IgD-negative memory B cell (primary cell): ENCODE data around the gene CNN1. TPM values are rescaled to one million over a fixed set of nuclear protein-coding genes. Genes with fewer than 3 reads are reported as not detected.

Experiments
- H3K27ac Mint-ChIP-seq, 3 donors: one replicate each; pipeline ENCODE4 v1.8.0; 2020 to 2022; ENCODE audit warnings: mild to moderate bottlenecking in 3 of 3, mixed read lengths in 3 of 3, moderate library complexity in 1 of 3
- H3K27me3 Mint-ChIP-seq: one replicate; pipeline ENCODE4 v1.8.0; 2021; ENCODE audit warnings: mixed read lengths
- H3K36me3 Mint-ChIP-seq: one replicate; pipeline ENCODE4 v1.8.0; 2020; ENCODE audit warnings: mild to moderate bottlenecking, mixed read lengths
- H3K4me1 Mint-ChIP-seq, 3 donors: one replicate each; pipeline ENCODE4 v1.8.0; 2020 to 2022; ENCODE audit warnings: mixed read lengths in 3 of 3, mild to moderate bottlenecking in 1 of 3
- H3K4me3 Mint-ChIP-seq, 4 donors: one replicate each; pipeline ENCODE4 v1.8.0; 2020 to 2022; ENCODE audit warnings: mild to moderate bottlenecking in 4 of 4, mixed read lengths in 4 of 4, moderate library complexity in 3 of 4
- H3K9me3 Mint-ChIP-seq, 3 donors: one replicate each; pipeline ENCODE4 v1.8.0; 2020 to 2021; ENCODE audit warnings: mixed read lengths in 3 of 3, mild to moderate bottlenecking in 1 of 3
- polyA plus RNA-seq: library from polyadenylated mRNA; unstranded; fragments of 300-500 nt; fragmentation: Illumina TruSeq; gene quantifications from one replicate; pipeline ENCODE4 v1.2.3, GENCODE V29; 2021

Gene CNN1
- not detected for polyA plus RNA-seq

DNA sequence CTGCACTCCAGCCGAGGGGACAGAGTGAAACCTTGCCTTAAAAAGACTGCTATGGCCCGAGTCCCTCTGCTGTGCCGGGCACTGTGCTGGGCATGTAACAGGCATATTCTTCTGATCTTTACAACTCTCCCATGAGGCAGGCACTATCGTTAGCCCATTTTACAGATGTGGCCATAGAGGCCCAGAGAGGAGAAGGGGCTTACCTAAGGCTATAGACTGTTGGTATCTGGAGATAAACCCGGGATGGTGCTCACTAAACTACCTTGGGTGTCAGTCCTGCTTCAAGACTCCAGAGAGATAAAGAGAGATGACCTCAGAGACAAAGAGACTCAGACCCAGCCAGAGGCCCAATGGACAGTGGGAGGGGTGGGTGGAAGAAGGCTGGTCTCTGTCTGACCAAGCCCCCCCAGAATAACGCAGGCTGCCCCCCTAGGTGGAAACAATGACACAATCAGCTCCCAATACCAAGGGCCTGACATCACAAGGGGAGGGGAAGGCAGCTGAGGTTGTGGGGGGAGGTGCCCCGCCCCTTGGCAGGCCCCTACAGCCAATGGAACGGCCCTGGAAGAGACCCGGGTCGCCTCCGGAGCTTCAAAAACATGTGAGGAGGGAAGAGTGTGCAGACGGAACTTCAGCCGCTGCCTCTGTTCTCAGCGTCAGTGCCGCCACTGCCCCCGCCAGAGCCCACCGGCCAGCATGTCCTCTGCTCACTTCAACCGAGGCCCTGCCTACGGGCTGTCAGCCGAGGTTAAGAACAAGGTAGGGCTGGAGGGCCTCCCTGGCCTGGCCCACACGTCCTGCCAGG lies at the start of gene CNN1:
TSS of gene CNN1 (plus strand) at position 620 of the 805 bp plus-strand sequence. CDS start at position 697, 77 bp downstream.
- H3K4me1 Mint-ChIP-seq, result peaks cover 13 to 15% (median 14%) of the 10 kb centered on the region in 3 donors
- peak within 1 kb of the TSS in 2 of 4 donors; percentile 31 to 73 for H3K4me3 Mint-ChIP-seq
- H3K27me3 Mint-ChIP-seq, result peaks cover 7% of the 10 kb centered on the region
- no peaks in the 10 kb centered on the region for H3K9me3 Mint-ChIP-seq
- no peaks in the 10 kb centered on the region for H3K36me3 Mint-ChIP-seq
- peak within 1 kb of the TSS in 1 of 3 donors; percentile 58 for H3K27ac Mint-ChIP-seq

DNA sequence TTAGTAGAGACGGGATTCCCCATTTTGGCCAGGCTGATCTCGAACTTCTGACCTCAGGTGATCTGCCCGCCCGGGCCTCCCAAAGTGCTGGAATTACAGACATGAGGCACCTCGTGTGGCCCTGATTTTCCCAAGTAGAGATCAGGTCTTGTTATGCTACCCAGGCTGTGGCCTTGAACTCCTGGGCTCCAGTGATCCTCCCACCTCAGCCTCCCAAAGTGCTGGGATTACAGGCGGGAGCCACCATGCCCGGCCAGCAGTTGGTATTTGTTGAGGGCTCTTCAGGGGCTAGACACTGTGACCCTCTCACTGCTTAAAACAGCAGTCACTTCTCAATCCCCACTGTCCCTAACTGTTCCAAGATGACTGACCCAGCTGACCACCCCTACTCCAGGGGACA lies 49.3 kb upstream of the CNN1 start:
- Mint-ChIP-seq H3K27me3 (no peaks in the 10 kb centered on the region), H3K9me3 (no peaks in the 10 kb centered on the region), H3K4me1 (no peaks in the 10 kb centered on the region), H3K36me3 (peaks cover 7% of the 10 kb centered on the region), H3K4me3 (peak overlapping the region in 1 of 4 donors; percentile 17), H3K27ac (no peak overlapping the region)

DNA sequence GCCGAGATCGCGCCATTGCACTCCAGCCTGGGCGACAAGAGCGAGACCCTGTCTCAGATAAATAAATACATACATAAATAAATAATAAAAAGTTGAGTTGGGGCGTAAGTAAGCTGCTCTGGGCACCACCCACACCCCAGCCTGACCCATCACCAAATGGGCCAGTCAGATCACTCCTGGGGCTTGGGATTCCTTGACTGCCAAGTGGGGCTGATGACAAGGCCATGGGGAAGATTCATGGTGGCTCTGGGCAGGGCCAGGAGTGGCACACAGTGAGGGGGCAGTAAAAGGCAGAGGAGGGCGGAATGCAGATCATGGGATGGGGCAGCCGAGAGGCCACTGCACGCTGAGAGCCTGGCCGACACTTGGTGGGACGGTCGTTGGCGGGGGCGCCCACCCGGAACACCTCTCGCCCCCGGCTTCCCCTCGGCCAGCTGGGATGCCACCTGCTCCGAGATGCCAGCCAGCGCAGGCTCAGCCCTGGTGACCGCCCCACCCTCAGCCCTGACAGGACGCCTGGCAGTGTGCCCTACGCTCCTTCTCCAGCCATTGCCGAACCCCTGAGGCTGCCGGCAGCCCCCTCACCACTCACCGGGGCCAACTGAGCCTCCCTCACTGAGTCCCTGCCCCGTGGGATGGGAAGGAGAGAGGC lies 43.9 kb upstream of the CNN1 start:
- H3K36me3 Mint-ChIP-seq, result peaks cover 11% of the 10 kb centered on the region
- H3K9me3 Mint-ChIP-seq, result no peaks in the 10 kb centered on the region
- H3K4me3 Mint-ChIP-seq, result no peak overlapping the region
- peak overlapping the region in 1 of 3 donors; percentile 27 for H3K27ac Mint-ChIP-seq
- H3K27me3 Mint-ChIP-seq, result no peaks in the 10 kb centered on the region
- no peaks in the 10 kb centered on the region for H3K4me1 Mint-ChIP-seq

- Mint-ChIP-seq H3K4me1 (peaks cover 0 to 2% (median 1%) of the 10 kb centered on the region in 3 donors), H3K27me3 (no peaks in the 10 kb centered on the region), H3K4me3 (no peak overlapping the region), H3K9me3 (no peaks in the 10 kb centered on the region), H3K27ac (no peak overlapping the region), H3K36me3 (peaks cover 11% of the 10 kb centered on the region)
Measured at GRCh38 chr19:11495481-11495880, 43.2 kb upstream of the CNN1 start.

- no peak overlapping the region for H3K27ac Mint-ChIP-seq
Measured at GRCh38 chr19:11495885-11496284, 42.8 kb upstream of the CNN1 start.

GRCh38 chr19:11496391-11497163 lies 42.1 kb upstream of the CNN1 start:
- no peak overlapping the region for H3K27ac Mint-ChIP-seq
- no peaks in the 10 kb centered on the region for H3K9me3 Mint-ChIP-seq

More at GRCh38 chr19:11495885-11496284, 42.8 kb upstream of the CNN1 start:
- H3K36me3 Mint-ChIP-seq, result peaks cover 8% of the 10 kb centered on the region
- H3K4me1 Mint-ChIP-seq, result peaks cover 0 to 2% (median 1%) of the 10 kb centered on the region in 3 donors
- H3K4me3 Mint-ChIP-seq, result no peak overlapping the region
- H3K9me3 Mint-ChIP-seq, result no peaks in the 10 kb centered on the region
- no peaks in the 10 kb centered on the region for H3K27me3 Mint-ChIP-seq

GRCh38 chr19:11499220-11499726 lies 39.4 kb upstream of the CNN1 start:
- no peaks in the 10 kb centered on the region for H3K9me3 Mint-ChIP-seq
- no peaks in the 10 kb centered on the region for H3K27me3 Mint-ChIP-seq
- no peak overlapping the region for H3K27ac Mint-ChIP-seq
- no peak overlapping the region for H3K4me3 Mint-ChIP-seq
- peaks cover 0 to 5% (median 2%) of the 10 kb centered on the region in 3 donors for H3K4me1 Mint-ChIP-seq
- peaks cover 7% of the 10 kb centered on the region for H3K36me3 Mint-ChIP-seq

More at GRCh38 chr19:11496391-11497163, 42.1 kb upstream of the CNN1 start:
- Mint-ChIP-seq H3K4me3 (no peak overlapping the region), H3K27me3 (no peaks in the 10 kb centered on the region), H3K4me1 (peaks cover 0 to 4% (median 2%) of the 10 kb centered on the region in 3 donors), H3K36me3 (peaks cover 7% of the 10 kb centered on the region)

GRCh38 chr19:11499890-11500420 lies 38.7 kb upstream of the CNN1 start:
- Mint-ChIP-seq H3K27ac (no peak overlapping the region), H3K4me1 (peaks cover 6 to 9% (median 8%) of the 10 kb centered on the region in 3 donors), H3K27me3 (no peaks in the 10 kb centered on the region), H3K9me3 (no peaks in the 10 kb centered on the region), H3K4me3 (no peak overlapping the region), H3K36me3 (peaks cover 5% of the 10 kb centered on the region)

GRCh38 chr19:11504502-11505031 lies 34.1 kb upstream of the CNN1 start:
- Mint-ChIP-seq H3K4me3 (peak overlapping the region; percentile 84 to 99 (median 93)), H3K27me3 (no peaks in the 10 kb centered on the region), H3K27ac (peak overlapping the region; percentile 85 to 97 (median 89)), H3K4me1 (peaks cover 7 to 12% (median 12%) of the 10 kb centered on the region in 3 donors), H3K9me3 (no peaks in the 10 kb centered on the region), H3K36me3 (peaks cover 2% of the 10 kb centered on the region)

DNA sequence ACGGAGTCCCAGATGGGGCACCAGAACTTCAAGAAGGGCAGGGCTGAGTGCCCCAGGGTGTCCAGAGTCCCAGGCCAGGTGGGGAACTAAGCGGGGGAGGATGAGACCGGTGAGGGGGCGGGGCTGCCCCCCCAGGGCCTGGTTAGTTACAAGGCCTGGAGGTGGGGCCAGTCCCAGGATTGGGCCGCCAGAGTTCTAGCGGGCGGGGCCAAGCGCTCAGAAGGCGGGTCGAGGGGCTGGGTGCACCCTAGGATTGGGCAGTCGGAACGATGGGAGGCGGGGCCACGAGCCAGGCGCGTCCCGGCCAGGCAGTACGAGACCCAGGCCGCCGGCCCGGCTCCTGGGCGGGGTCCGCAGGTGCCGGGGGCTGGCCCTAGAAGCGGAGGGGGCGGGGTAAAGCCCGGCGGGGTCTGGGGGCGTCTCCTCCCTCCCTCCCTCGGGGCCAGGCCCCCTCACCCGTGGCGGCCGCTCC lies 33.6 kb upstream of the CNN1 start:
- H3K9me3 Mint-ChIP-seq, result no peaks in the 10 kb centered on the region
- H3K36me3 Mint-ChIP-seq, result peaks cover 2% of the 10 kb centered on the region
- peak overlapping the region; percentile 85 to 97 (median 89) for H3K27ac Mint-ChIP-seq
- peak overlapping the region; percentile 84 to 99 (median 93) for H3K4me3 Mint-ChIP-seq
- no peaks in the 10 kb centered on the region for H3K27me3 Mint-ChIP-seq
- peaks cover 7 to 12% (median 10%) of the 10 kb centered on the region in 3 donors for H3K4me1 Mint-ChIP-seq

DNA sequence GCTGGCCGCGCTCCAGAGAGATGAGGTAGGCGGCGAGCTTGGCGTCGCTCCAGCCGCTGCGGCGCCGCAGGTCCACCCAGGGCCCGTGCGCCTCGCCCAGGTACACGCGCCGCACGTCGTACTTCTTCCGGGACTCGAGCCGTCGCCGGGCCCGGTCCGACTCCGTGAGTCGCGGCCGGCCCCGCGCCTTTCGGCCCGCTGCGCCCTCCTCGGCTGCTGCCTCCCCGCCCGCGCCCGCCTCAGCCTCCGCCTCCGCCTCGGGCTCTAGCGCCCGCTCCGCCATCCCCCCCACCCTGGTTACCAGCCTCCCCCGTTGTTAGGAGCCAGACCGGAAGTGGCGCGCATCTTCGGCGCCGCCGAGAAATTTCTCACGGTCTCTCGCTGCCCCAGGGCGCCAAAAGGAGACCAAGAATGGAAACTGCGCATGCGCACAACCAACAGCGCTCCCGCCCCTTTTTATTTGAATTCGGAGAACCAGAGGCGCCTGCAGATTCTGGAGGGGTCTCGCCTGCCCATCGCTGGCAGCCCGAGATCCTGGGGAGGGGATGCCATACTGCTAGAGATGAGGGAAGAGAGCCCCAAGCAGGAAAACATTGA lies 33.0 kb upstream of the CNN1 start, which contains the start of gene ZNF653:
TSS of gene ZNF653 (minus strand) at position 336 of the 597 bp plus-strand sequence. CDS start at position 283, 53 bp downstream.
- H3K4me3 Mint-ChIP-seq, result peak within 1 kb of the TSS; percentile 84 to 99 (median 93)
- no peaks in the 10 kb centered on the region for H3K9me3 Mint-ChIP-seq
- H3K27ac Mint-ChIP-seq, result peak within 1 kb of the TSS; percentile 89 to 97 (median 96)
- H3K36me3 Mint-ChIP-seq, result peaks cover 5% of the 10 kb centered on the region
- H3K27me3 Mint-ChIP-seq, result no peaks in the 10 kb centered on the region
- H3K4me1 Mint-ChIP-seq, result peaks cover 7 to 11% (median 10%) of the 10 kb centered on the region in 3 donors

DNA sequence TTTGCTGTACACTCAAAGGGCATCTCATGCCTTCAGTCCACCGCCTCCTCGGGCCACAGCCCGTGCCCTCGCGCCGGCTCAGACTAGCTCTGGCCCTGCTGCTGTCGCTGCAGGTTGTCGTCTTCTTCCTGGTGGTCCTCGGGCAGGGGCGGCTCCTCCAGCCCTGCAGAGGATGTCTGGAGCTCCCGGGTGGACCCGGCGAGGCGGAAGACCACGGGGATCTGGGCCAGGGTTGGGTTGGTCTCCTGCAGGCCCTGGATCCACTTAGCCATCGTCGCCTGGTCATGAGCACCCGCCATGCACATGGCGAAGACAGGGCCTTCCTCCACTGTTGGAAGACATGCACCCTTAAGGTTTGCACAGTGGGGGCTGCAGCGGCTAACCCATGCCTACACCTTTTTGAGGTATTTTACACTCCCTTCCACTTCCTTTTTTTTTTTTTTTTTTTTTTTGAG lies 32.5 kb upstream of the CNN1 start:
- Mint-ChIP-seq H3K4me3 (peak overlapping the region; percentile 84 to 99 (median 93)), H3K9me3 (no peaks in the 10 kb centered on the region), H3K27ac (peak overlapping the region; percentile 89 to 97 (median 96)), H3K27me3 (no peaks in the 10 kb centered on the region), H3K4me1 (peaks cover 7 to 11% (median 10%) of the 10 kb centered on the region in 3 donors), H3K36me3 (peaks cover 7% of the 10 kb centered on the region)

- H3K27me3 Mint-ChIP-seq, result no peaks in the 10 kb centered on the region
- H3K4me3 Mint-ChIP-seq, result peak overlapping the region; percentile 65 to 99 (median 86)
- H3K36me3 Mint-ChIP-seq, result peaks cover 6% of the 10 kb centered on the region
- H3K9me3 Mint-ChIP-seq, result no peaks in the 10 kb centered on the region
- H3K4me1 Mint-ChIP-seq, result peaks cover 7 to 10% (median 8%) of the 10 kb centered on the region in 3 donors
- H3K27ac Mint-ChIP-seq, result peak overlapping the region in 1 of 3 donors; percentile 89
Measured at GRCh38 chr19:11506967-11507366, 31.7 kb upstream of the CNN1 start.
